H1 (cell line): ENCODE data around the gene ZNF804B. TPM values are rescaled to one million over a fixed set of nuclear protein-coding genes. Genes with fewer than 3 reads are reported as not detected.

Experiments
- SIRT6 ChIP-seq: IDR thresholded peaks from one replicate; pipeline ENCODE4 v1.7.1; 2012; ENCODE audit warnings: low read length, inconsistent platforms
- YY1 ChIP-seq: IDR thresholded peaks from 2 replicates; pipeline ENCODE4 v1.6.1; 2011; ENCODE audit warnings: low read depth, mild to moderate bottlenecking, low read length
- polyA plus RNA-seq, 7 experiments: library from polyadenylated mRNA; depleted of rRNA in 3 of 7; stranded (reverse) in 5 of 7; unstranded in 2 of 7; fragments of >200 nt in 5 of 7; fragments of 200-250 nt in 2 of 7; gene quantifications; 1 replicate in 5 of 7; 2 replicates in 1 of 7; 4 replicates in 1 of 7; pipeline versions ENCODE4 v1.2.1 to v1.2.3, GENCODE V29; 2011 to 2013; ENCODE audit warnings: missing spikeins in 2 of 7, mixed read lengths in 2 of 7
- total RNA-seq: library from RNA; stranded (reverse); fragmentation: NEBNext Ultra II Directional; extraction: Animal tissue kit (Norgen Biotek cat#: 25700); gene quantifications from 2 replicates; pipeline ENCODE4 v1.2.1, GENCODE V29; 2021

ZNF804B gene
- total and polyA plus RNA-seq, 2 of the 8 experiments (the other 6 are each of a cell fraction or from before 2014, with no cell fraction given) = not detected

DNA sequence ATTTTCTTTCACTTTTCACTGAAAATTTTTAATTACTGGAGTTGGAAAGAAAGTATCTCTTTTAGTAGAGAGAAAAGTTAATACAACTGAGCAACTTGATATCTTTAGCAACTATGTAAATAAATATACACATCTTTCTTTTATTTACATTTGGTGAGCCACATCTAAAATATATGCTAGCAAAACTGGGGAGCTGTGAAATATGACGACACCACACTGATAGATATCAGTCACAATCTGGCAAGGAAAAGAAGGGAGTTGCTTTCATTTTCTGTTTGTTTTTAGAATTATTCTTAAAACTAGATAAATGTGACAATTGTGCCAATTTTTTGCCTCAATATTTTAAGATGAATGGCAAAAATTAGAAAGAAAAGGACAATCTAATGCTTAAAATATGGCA is 2.7 kb upstream of the ZNF804B start (continued):
- TF ChIP-seq YY1 (no peak), SIRT6 (no peak)
